ENCODE measurements around the gene FGF10. TPM values are rescaled to one million over a fixed set of nuclear protein-coding genes. Genes with fewer than 3 reads are reported as not detected.

The FGF10 gene
- polyA plus RNA-seq, 3 donors = 6.6 to 8.4 (median 8.4) TPM

DNA sequence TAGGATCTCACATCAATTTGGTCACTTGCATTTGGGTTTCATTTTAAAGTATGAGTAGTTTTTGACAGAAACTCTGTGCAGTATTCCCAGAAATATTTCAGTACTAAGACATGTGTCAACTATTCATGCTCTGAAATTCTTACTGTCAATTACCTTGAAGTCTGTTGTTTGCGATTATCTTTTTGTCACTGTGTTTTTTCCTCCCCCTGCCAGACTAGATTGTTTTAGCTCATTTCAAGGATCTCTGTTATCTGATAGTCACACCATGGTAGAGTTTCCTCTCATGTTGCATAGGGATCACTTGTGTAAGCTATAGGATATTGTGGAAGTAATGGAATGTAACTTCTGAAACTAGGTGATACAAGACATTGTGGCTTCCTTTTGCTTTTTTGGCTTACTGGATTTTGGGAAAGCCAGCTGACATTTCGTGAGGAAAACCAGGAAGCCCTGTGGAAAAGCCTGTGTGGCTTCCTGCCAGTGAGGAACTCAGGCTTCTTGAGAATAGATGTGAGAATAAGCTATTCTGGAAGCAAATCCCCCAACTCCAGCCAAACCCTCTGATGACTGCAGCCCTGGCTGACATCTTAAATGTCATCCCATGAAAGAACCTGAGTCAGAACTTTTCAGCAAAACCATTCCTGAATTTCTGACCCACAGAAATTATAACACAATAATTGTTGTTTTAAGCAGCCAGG, 122.2 kb downstream of the FGF10 start:
- DNase-seq = no peak

DNA sequence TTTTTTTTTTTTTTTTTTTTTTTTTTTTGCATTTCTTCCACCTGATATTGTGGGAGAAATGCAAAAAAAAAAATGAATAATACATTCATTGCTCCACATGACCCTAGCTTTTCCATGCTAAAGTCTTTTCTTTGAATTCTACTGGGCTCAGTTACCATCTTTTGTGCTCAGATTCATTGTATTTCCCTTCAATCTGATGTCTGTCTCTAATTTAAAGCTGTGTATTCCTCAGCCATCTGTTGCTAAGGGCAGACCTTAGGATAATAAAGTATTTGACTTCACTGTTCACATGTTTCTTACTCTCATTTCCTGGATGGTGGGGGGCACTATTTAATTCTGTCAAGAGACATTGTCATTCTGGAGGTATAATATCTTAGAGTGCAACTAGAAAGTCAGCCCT, 123.5 kb downstream of the FGF10 start:
- no peak for DNase-seq

DNA sequence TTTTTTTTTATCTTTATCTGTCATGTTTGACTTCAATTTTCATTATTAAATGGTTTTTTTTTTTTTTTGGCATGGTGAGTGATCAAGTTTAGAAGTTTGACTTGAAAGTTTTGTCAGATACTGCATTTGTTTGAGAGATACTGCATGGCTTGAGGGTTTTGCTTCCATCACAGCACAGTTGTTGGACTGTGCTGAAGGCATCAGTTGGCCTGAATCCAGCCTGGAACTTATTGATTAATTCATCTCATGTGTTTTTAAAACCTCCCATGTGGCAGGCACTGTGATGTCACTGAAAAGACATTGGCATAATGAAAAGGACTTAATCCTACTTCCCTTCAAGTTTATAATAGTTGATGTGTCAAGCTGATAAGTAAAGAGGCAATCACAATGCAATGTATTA, 128.4 kb downstream of the FGF10 start:
- DNase-seq = no peak

DNA sequence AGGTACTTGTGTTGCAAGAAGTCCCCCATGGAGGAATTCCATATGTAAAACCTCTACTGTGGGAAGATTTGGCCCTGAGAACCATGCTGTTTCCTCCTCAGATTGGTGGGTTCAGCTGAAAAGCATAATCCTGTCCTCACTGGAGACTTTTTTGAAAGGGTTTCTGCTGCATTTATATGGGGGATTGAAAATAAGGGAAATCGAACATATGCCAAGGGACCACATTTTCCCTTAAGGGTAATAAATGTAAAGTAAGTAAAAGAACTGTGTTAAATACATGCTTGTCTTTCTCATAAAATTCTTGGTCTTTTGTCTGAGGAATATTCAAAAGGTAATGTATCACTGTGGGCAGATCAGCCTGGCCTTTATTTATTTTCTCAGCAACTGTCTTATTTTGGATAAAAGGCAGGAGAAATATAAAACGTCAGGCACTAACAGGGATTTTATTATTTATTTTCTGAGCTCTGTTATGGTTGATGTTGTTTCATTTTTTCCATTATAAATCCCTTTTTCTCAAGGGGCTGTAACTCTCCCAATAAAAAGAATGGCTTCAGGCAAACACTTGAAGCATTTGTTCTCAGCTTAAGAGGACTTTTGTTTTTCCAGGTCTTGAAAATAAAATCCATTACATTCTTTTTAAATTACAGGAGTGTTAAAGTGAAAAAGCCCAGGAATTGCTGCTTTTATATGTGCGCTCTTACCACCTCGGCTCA, 131.4 kb downstream of the FGF10 start:
- no peak for DNase-seq

DNA sequence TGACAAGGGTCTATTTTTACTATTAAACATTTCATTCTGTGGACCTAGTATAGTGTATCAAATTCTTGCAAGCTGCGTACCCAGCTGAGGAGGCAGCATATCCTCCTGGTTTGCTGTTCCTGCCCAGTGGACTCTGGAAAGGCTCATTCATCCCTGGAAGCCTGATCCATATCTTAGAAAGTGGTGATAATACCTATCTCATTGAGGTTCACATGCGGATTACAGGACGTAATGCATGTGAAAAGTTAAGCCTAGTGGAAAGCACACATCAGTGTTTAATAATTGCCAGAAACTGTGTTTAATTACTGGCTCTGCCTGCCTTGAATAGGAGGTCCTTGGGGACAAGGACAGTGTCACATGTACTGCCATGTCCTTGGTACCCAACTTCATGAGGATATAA, 132.0 kb downstream of the FGF10 start:
- DNase-seq = no peak

All from renal pelvis (tissue), 4 donors.